ENCODE data around the gene CTNNA1. TPM values are rescaled to one million over a fixed set of nuclear protein-coding genes. Genes with fewer than 3 reads are reported as not detected.

Gene CTNNA1
- total and polyA plus RNA-seq, 2 donors (not counting 3 experiments of a cell fraction or from before 2014, with no cell fraction given): 156 to 394 TPM

DNA sequence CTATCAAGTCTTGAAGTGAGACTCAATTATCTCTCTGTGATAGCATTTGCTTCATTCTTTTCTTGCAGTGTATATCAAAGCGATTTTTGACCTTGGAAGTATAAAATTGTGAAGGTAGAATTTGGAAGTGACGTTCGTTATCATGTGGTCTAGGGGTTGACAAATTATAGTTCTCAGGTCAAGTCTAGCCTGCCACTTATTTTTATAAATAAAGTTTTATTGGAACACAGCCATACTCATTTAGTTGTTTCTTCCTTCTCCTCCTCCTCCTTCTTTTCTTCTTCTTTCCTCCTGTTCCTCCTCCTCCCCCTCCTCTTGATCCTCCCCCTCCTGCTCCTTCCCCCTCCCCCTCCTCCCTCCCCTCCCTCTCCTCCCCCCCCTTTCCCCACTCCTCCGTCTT is 83.9 kb downstream of the CTNNA1 start:
- Histone ChIP-seq H3K4me3 (replicated peaks in 1 of 3; ENCODE audit: insufficient read depth in 1 of 3, low read depth in 1 of 3, low read length in 3 of 3) (no peak overlapping the region), H3K4me1 (ENCODE audit: control insufficient read depth, extremely low read depth, insufficient read depth, low read length) (no peaks in the 10 kb centered on the region), H3K27me3 (ENCODE audit: control insufficient read depth in 2 of 2, insufficient read depth in 2 of 2, low read length in 2 of 2) (no peaks in the 10 kb centered on the region), H3K9ac (replicated peaks; ENCODE audit: extremely low read depth, insufficient read depth, low read length) (no peak overlapping the region), H3K4me2 (ENCODE audit: insufficient read depth, low read length) (no peak overlapping the region), H3K36me3 (ENCODE audit: control insufficient read depth in 2 of 2, extremely low read depth in 1 of 2, insufficient read depth in 2 of 2, low read length in 2 of 2) (no peaks in the 10 kb centered on the region), H3K9me3 (replicated peaks; ENCODE audit: control insufficient read depth, insufficient read depth, low read length) (no peaks in the 10 kb centered on the region), H3K9me1 (replicated peaks; ENCODE audit: control insufficient read depth, extremely low read depth, insufficient read depth, low read length) (no peaks in the 10 kb centered on the region), H2AFZ (ENCODE audit: low read depth, low read length) (no peak overlapping the region), H4K20me1 (replicated peaks; ENCODE audit: control insufficient read depth, extremely low read depth, insufficient read depth, low read length) (peaks cover 2% of the 10 kb centered on the region), H3K79me2 (ENCODE audit: control insufficient read depth, insufficient read depth, low read length) (peaks cover 88% of the 10 kb centered on the region), H3K27ac (ENCODE audit: insufficient read depth, low read depth, low read length) (no peak overlapping the region)
- intact Hi-C loops (cut with micrococcal nuclease) (no loop called here), dilution Hi-C loops (cut with MboI; ENCODE audit: extremely low pct_ligation_motif_present, low sequenced_read_pairs) (no loop called here)
- no peak for DNase-seq (ENCODE audit: low read depth, low spot score)
- ChIA-PET POLR2A (interaction anchor here (0.5 kb wide), 1 partner anchor 327 kb away, joined by 6 read pairs; no protein-coding TSS in a partner anchor), CTCF (no interaction called here)
- no peak for FAIRE-seq
- no TSS peak for BruUV-seq (replicated peaks)
- no peak for TF ChIP-seq MYC (IDR thresholded peaks at IDR 0.05; ENCODE audit: low read depth, low read length)
- TF ChIP-seq, protein P1, sequence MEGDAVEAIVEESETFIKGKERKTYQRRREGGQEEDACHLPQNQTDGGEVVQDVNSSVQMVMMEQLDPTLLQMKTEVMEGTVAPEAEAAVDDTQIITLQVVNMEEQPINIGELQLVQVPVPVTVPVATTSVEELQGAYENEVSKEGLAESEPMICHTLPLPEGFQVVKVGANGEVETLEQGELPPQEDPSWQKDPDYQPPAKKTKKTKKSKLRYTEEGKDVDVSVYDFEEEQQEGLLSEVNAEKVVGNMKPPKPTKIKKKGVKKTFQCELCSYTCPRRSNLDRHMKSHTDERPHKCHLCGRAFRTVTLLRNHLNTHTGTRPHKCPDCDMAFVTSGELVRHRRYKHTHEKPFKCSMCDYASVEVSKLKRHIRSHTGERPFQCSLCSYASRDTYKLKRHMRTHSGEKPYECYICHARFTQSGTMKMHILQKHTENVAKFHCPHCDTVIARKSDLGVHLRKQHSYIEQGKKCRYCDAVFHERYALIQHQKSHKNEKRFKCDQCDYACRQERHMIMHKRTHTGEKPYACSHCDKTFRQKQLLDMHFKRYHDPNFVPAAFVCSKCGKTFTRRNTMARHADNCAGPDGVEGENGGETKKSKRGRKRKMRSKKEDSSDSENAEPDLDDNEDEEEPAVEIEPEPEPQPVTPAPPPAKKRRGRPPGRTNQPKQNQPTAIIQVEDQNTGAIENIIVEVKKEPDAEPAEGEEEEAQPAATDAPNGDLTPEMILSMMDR (IDR thresholded peaks at IDR 0.05; ENCODE audit: extremely low read depth in 1 of 2, insufficient read depth in 1 of 2, low read depth in 1 of 2, low read length in 2 of 2): no peak
- no peak for TF ChIP-seq GATA2 (IDR thresholded peaks at IDR 0.05; ENCODE audit: insufficient read depth, insufficient read length, low read depth, low read length)
- TF ChIP-seq, protein P2, sequence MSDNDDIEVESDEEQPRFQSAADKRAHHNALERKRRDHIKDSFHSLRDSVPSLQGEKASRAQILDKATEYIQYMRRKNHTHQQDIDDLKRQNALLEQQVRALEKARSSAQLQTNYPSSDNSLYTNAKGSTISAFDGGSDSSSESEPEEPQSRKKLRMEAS (IDR thresholded peaks at IDR 0.05; ENCODE audit: insufficient read depth, insufficient read length): no peak
- TF ChIP-seq EZH2 (IDR thresholded peaks at IDR 0.05; ENCODE audit: borderline replicate concordance, low read depth, low read length, severe bottlenecking): no peak
- no peak for TF ChIP-seq FOS (IDR thresholded peaks at IDR 0.05; ENCODE audit: borderline replicate concordance, insufficient read depth, low read length)
- TF ChIP-seq POLR2A (IDR thresholded peaks at IDR 0.05; ENCODE audit: low read depth, low read length): no peak
- TF ChIP-seq POLR2AphosphoS5 (IDR thresholded peaks at IDR 0.05; ENCODE audit: insufficient read depth, low read depth, low read length): no peak
- TF ChIP-seq JUN (IDR thresholded peaks at IDR 0.05; ENCODE audit: borderline replicate concordance, insufficient read depth, insufficient read length, low read depth): no peak

All from endothelial cell of umbilical vein (primary cell).